KMS-11 (cell line): ENCODE data around the gene CD3D.

ENCODE experiments used
- H2AFZ ChIP-seq: fragments of 200-600 bp; sonication (generic); 2 replicates; pipeline ENCODE4 v1.6.1; 2016; ENCODE audit warnings: antibody characterized with exemption, mixed run types, low read depth
- H3K27ac ChIP-seq: fragments of 200-600 bp; sonication (generic); 2 replicates; pipeline ENCODE4 v1.6.1; 2016; ENCODE audit warnings: mild to moderate bottlenecking, mixed run types
- H3K27me3 ChIP-seq: fragments of 200-600 bp; sonication (generic); 2 replicates; pipeline ENCODE4 v1.6.1; 2017; ENCODE audit warnings: mild to moderate bottlenecking, low read depth, mixed run types, moderate library complexity; ENCODE audit not compliant: insufficient read depth
- H3K36me3 ChIP-seq: fragments of 200-600 bp; sonication (generic); 2 replicates; pipeline ENCODE4 v1.6.1; 2017; ENCODE audit warnings: mild to moderate bottlenecking, mixed run types; ENCODE audit not compliant: insufficient read depth
- H3K4me1 ChIP-seq: fragments of 200-600 bp; sonication (generic); 2 replicates; pipeline ENCODE4 v1.6.1; 2016; ENCODE audit warnings: mild to moderate bottlenecking, low read depth, mixed run types; ENCODE audit not compliant: poor library complexity, severe bottlenecking
- H3K4me2 ChIP-seq: fragments of 200-600 bp; sonication (generic); 2 replicates; pipeline ENCODE4 v1.7.0; 2016; ENCODE audit warnings: mild to moderate bottlenecking, mixed run types
- H3K4me3 ChIP-seq: fragments of 200-600 bp; sonication (generic); IDR thresholded peaks from 2 replicates; pipeline ENCODE4 v1.6.1; 2017; ENCODE audit warnings: low read depth, low read length, mixed read lengths; ENCODE audit not compliant: insufficient read depth
- H3K79me2 ChIP-seq: fragments of 200-600 bp; sonication (generic); 2 replicates; pipeline ENCODE4 v1.6.1; 2016; ENCODE audit warnings: low read depth, mixed run types; ENCODE audit not compliant: insufficient read depth
- H3K9ac ChIP-seq: fragments of 200-600 bp; sonication (generic); 2 replicates; pipeline ENCODE4 v1.6.1; 2016; ENCODE audit warnings: mild to moderate bottlenecking, mixed run types
- H4K20me1 ChIP-seq: fragments of 200-600 bp; sonication (generic); 2 replicates; pipeline ENCODE4 v1.6.1; 2016; ENCODE audit warnings: mild to moderate bottlenecking, mixed run types; ENCODE audit not compliant: insufficient read depth
- TF ChIP-seq, protein P1 (sequence below): fragments of 200-600 bp; sonication (generic); conservative IDR thresholded peaks from 2 replicates; pipeline ENCODE4 v1.6.1; 2017; ENCODE audit warnings: low read depth, mild to moderate bottlenecking, antibody characterized with exemption, low read length, moderate library complexity, mixed read lengths

The CD3D gene

DNA sequence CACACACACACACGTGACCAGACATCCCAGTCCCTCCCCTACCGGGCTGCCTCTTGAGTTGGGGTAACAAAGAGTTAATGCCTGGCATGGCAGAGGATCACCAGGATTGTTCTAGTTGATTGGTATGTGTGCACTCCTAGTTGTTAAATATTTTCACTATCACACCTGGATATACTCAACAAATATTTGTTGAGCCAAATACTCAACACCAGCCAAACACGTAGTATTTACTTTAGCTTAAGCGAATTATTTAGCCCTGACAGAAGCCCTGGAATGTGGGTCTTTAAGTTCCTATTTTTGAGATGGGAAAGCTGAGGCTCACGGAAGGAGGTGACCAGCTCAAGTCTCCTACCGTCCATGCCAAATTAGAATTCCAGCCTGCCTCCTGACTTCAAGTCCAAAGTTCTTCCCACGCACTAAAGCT is 27.5 kb downstream of the CD3D start:
- TF ChIP-seq, protein P1, sequence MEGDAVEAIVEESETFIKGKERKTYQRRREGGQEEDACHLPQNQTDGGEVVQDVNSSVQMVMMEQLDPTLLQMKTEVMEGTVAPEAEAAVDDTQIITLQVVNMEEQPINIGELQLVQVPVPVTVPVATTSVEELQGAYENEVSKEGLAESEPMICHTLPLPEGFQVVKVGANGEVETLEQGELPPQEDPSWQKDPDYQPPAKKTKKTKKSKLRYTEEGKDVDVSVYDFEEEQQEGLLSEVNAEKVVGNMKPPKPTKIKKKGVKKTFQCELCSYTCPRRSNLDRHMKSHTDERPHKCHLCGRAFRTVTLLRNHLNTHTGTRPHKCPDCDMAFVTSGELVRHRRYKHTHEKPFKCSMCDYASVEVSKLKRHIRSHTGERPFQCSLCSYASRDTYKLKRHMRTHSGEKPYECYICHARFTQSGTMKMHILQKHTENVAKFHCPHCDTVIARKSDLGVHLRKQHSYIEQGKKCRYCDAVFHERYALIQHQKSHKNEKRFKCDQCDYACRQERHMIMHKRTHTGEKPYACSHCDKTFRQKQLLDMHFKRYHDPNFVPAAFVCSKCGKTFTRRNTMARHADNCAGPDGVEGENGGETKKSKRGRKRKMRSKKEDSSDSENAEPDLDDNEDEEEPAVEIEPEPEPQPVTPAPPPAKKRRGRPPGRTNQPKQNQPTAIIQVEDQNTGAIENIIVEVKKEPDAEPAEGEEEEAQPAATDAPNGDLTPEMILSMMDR: no peak

DNA sequence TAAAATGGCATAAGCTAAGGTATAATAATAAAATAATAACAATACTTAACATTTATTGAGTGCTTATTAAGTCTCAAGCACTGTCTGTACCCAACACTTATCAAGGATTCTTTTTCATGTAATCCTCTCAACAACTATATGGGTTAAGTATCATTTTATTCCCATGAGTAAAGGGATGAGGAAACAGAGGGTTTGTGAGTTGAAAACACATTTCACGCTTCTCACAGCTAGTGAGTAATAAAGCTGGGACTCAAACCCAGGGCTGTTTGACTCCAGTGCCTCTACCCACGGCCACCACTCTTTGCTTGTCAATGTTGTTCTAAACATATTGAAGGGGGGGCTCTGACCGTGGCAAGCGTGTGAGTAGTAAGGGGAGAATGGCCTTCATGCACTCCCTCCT is 29.3 kb downstream of the CD3D start:
- Histone ChIP-seq H2AFZ (no peak overlapping the region), H3K27me3 (no peaks in the 10 kb centered on the region), H3K4me2 (no peak overlapping the region), H3K27ac (no peak overlapping the region), H3K36me3 (no peaks in the 10 kb centered on the region), H3K9ac (no peak overlapping the region), H4K20me1 (no peaks in the 10 kb centered on the region), H3K4me1 (peaks cover 18% of the 10 kb centered on the region), H3K4me3 (no peak overlapping the region), H3K79me2 (no peaks in the 10 kb centered on the region)
- TF ChIP-seq, protein P1: no peak

More for the DNA sequence above, 27.5 kb downstream of the CD3D start:
- Histone ChIP-seq H3K36me3 (no peaks in the 10 kb centered on the region), H3K4me3 (no peak overlapping the region), H3K27me3 (no peaks in the 10 kb centered on the region), H2AFZ (no peak overlapping the region), H4K20me1 (no peaks in the 10 kb centered on the region), H3K4me2 (no peak overlapping the region), H3K27ac (no peak overlapping the region), H3K4me1 (peaks cover 18% of the 10 kb centered on the region), H3K9ac (no peak overlapping the region), H3K79me2 (no peaks in the 10 kb centered on the region)

DNA sequence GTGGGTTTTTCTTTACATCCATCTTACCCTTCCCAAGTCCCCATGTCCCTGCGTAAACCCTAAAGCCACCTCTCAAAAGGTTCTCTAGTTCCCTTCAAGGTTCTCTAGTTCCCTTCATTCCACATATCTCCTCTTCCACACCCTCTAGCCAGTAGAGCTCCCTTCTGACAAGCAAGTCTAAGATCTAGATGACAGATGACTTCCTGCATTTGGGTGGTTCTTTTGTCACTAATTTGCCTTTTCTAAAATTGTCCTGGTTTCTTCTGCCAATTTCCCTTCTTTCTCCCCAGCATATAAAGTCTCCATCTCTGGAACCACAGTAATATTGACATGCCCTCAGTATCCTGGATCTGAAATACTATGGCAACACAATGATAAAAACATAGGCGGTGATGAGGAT is 30.2 kb downstream of the CD3D start:
- no peaks in the 10 kb centered on the region for H4K20me1 ChIP-seq

DNA sequence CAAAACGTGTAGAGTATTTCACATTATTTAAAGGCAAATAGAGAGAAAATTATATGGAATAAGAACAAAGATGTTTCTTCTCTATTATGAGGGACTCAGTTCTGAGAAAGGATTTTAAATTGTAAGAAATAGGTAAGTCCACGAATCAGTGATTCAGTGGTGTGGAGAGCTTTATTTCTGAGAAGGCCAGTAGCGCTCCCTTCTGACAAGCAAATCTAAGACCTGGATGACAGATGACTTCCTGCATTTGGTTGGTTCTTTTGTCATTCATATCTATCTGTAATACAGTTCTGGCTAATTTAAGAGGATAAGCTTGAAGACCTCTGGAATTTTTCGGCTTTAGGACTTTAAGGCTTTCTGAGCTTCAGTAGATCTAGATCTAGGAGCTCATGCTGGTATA is 31.0 kb downstream of the CD3D start:
- Histone ChIP-seq H3K4me2 (no peak overlapping the region), H3K4me1 (peaks cover 10% of the 10 kb centered on the region), H3K79me2 (no peaks in the 10 kb centered on the region), H2AFZ (no peak overlapping the region), H4K20me1 (no peaks in the 10 kb centered on the region), H3K36me3 (no peaks in the 10 kb centered on the region), H3K4me3 (no peak overlapping the region), H3K27me3 (no peaks in the 10 kb centered on the region), H3K9ac (no peak overlapping the region), H3K27ac (no peak overlapping the region)
- TF ChIP-seq, protein P1: no peak

More for the DNA sequence above, 30.2 kb downstream of the CD3D start:
- TF ChIP-seq, protein P1: no peak
- no peaks in the 10 kb centered on the region for H3K27me3 ChIP-seq
- H3K4me3 ChIP-seq: no peak overlapping the region
- peaks cover 15% of the 10 kb centered on the region for H3K4me1 ChIP-seq
- H3K4me2 ChIP-seq: no peak overlapping the region
- H3K9ac ChIP-seq: no peak overlapping the region
- H2AFZ ChIP-seq: no peak overlapping the region
- H3K27ac ChIP-seq: no peak overlapping the region
- no peaks in the 10 kb centered on the region for H3K36me3 ChIP-seq
- H3K79me2 ChIP-seq: no peaks in the 10 kb centered on the region
